ENCODE data around the gene NOTCH1. TPM values are rescaled to one million over a fixed set of nuclear protein-coding genes. Genes with fewer than 3 reads are reported as not detected.

NOTCH1 gene
- total and polyA plus RNA-seq, 2 of the 8 experiments (the other 6 are each of a cell fraction or from before 2014, with no cell fraction given), result 6.9 to 55.6 TPM

DNA sequence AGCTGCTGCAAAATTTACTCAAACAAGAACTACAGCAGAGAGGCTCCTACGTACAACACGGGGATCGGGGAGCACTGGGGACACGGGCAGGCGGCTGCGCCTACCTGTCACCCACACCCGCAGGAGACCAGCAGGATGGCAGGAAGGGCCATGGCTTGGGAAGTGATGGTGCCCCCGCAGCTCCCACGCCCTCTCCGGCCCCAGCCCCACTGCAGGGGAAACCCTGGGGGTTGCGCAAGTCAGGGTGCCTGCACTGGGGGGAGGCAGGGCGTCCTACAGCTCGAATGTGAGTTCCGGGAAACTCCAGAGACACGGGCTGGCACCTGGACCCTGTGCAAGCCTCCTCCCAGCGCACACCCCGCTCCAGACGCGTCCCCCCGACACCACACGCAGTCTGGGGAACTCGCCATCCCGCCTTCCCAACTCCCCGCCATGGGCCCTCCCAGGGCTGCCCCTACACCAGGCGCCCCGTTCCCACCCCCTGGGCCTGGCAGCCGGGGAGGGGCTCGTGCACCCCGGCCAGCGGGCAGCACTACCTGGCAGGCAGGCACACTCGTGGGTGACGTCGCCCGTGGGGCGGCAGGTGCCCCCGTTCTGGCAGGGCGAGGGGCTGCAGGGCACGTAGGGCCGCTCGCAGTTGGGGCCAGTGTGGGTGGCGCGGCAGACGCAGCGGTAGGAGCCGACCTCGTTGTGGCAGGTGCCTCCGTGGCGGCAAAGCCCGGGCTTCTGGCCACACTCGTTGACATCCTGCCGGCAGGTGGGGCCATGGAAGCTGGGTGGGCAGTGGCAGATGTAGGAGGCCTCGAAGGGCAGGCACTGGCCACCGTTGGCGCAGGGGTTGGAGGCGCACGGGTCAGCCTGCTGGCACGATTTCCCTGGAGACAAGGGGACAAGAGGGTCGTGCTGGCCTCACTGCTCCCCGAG is 23.3 kb downstream of the NOTCH1 start:
- Histone ChIP-seq H3K4me2 (ENCODE audit: insufficient read depth in 1 of 2, low read depth in 2 of 2, low read length in 2 of 2) (no peak overlapping the region), H3K9me3 (ENCODE audit: insufficient read depth in 2 of 2, low read depth in 1 of 2, low read length in 1 of 2) (no peaks in the 10 kb centered on the region; a peak in 1 of 4 replicates), H3K9ac (replicated peaks in 1 of 4; ENCODE audit: extremely low read depth in 1 of 4, low read depth in 3 of 4, low read length in 3 of 4) (no peak overlapping the region), H2AK5ac (ENCODE audit: low read depth, low read length) (no peak overlapping the region), H3K23ac (ENCODE audit: insufficient read length) (no peak overlapping the region), H3K14ac (ENCODE audit: insufficient read length) (no peak overlapping the region), H2BK20ac (ENCODE audit: low read length) (no peak overlapping the region), H2BK5ac (ENCODE audit: low read depth, low read length) (no peak overlapping the region; the same call in 1 of the 2 replicates), H2BK120ac (replicated peaks; ENCODE audit: low read depth, low read length) (no peak overlapping the region), H4K8ac (ENCODE audit: extremely low read depth, insufficient read depth, low read length) (no peak overlapping the region), H3K79me2 (ENCODE audit: control insufficient read depth in 1 of 2, insufficient read depth in 2 of 2, low read length in 2 of 2) (peaks cover 0 to 28% of the 10 kb centered on the region in 2 experiments; a peak in 3 of 4 replicates), H3K23me2 (ENCODE audit: low read depth, low read length) (no peaks in the 10 kb centered on the region), H3K27ac (ENCODE audit: low read depth, low read length) (no peak overlapping the region), H3K56ac (replicated peaks; ENCODE audit: insufficient read length, low read depth, low read length) (no peak overlapping the region), H4K91ac (replicated peaks; ENCODE audit: insufficient read length, low read length) (no peak overlapping the region), H3K18ac (ENCODE audit: extremely low read depth, low read length) (no peak overlapping the region), H3K4me3 (ENCODE audit: extremely low read depth in 1 of 4, insufficient read depth in 2 of 4, low read depth in 3 of 4, low read length in 4 of 4) (no peak overlapping the region), H2BK15ac (ENCODE audit: low read length) (no peak overlapping the region), H4K5ac (ENCODE audit: insufficient read length, low read depth, low read length) (no peak overlapping the region), H2AFZ (ENCODE audit: low read length) (no peak overlapping the region), H3K4ac (replicated peaks; ENCODE audit: insufficient read length, low read depth, low read length) (no peak overlapping the region), H4K20me1 (replicated peaks in 1 of 2; ENCODE audit: control insufficient read depth in 1 of 2, insufficient read depth in 2 of 2, low read length in 2 of 2) (peaks cover 2 to 31% of the 10 kb centered on the region in 2 experiments), H3K27me3 (replicated peaks in 1 of 4; ENCODE audit: control insufficient read depth in 3 of 4, extremely low read depth in 1 of 4, insufficient read depth in 3 of 4, low read length in 3 of 4) (no peaks in the 10 kb centered on the region), H2BK12ac (ENCODE audit: low read depth, low read length) (no peak overlapping the region), H3K79me1 (ENCODE audit: low read depth, low read length) (peaks cover 12% of the 10 kb centered on the region), H3K4me1 (replicated peaks in 1 of 4; ENCODE audit: control insufficient read depth in 3 of 4, insufficient read depth in 4 of 4, low read length in 3 of 4) (peaks cover 0 to 6% (median 3%) of the 10 kb centered on the region in 4 experiments; a peak in 5 of 7 replicates), H3K36me3 (ENCODE audit: control insufficient read depth in 2 of 4, insufficient read depth in 4 of 4, low read length in 3 of 4) (peaks cover 3 to 35% (median 7%) of the 10 kb centered on the region in 4 experiments; a peak in 5 of 8 replicates)
- ChIA-PET POLR2A (ENCODE audit: partially characterized antibody) (interaction anchor here (1.2 kb wide), 1 partner anchor 9 kb away, joined by 4 read pairs; no protein-coding TSS in a partner anchor), CTCF (ENCODE audit: partially characterized antibody) (interaction anchor here (1.2 to 3.1 kb wide), 7 partner anchors 34 to 181 kb away, joined by 3 to 25 read pairs (median 6); no protein-coding TSS in a partner anchor)
- DNase-seq (ENCODE audit: low read depth in 1 of 2, low spot score in 2 of 2) (no peak), FAIRE-seq (no peak)
- WGBS, 2 experiments (ENCODE audit: extremely low coverage in 1 of 2, insufficient coverage in 1 of 2, insufficient read length in 1 of 2, insufficient replicate concordance in 2 of 2, low coverage in 1 of 2, low lambda C conversion rate in 2 of 2, missing lambda C conversion rate in 1 of 2), result 98% methylated on average over 44 of the region's 59 CpGs; no CpG with 5 or more reads in 1 of the 2 experiments
- TF ChIP-seq KDM5A (IDR thresholded peaks at IDR 0.05; ENCODE audit: low read length), result no peak
- no peak for TF ChIP-seq RFX5 (IDR thresholded peaks at IDR 0.05; ENCODE audit: borderline replicate concordance, low read depth, low read length)
- no peak for TF ChIP-seq SP2 (IDR thresholded peaks at IDR 0.05; ENCODE audit: low read length)
- TF ChIP-seq RNF2 (IDR thresholded peaks at IDR 0.05; ENCODE audit: borderline replicate concordance, low read depth, low read length, missing control alignments, poor library complexity, severe bottlenecking), result no peak
- TF ChIP-seq FOSL1 (IDR thresholded peaks at IDR 0.05; ENCODE audit: insufficient read depth, low read depth, low read length), result no peak
- TF ChIP-seq, protein P1, sequence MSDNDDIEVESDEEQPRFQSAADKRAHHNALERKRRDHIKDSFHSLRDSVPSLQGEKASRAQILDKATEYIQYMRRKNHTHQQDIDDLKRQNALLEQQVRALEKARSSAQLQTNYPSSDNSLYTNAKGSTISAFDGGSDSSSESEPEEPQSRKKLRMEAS (IDR thresholded peaks at IDR 0.05), result no peak
- TF ChIP-seq TEAD4 (IDR thresholded peaks at IDR 0.05; ENCODE audit: low read depth, low read length), result no peak
- TF ChIP-seq KDM4A (IDR thresholded peaks at IDR 0.05; ENCODE audit: low read depth, low read length, severe bottlenecking), result no peak
- no peak for TF ChIP-seq MAFK (IDR thresholded peaks at IDR 0.05; ENCODE audit: low read depth, low read length)
- no peak for TF ChIP-seq BCL11A (IDR thresholded peaks at IDR 0.05; ENCODE audit: low read depth in 2 of 2, low read length in 2 of 2)
- TF ChIP-seq RBBP5 (IDR thresholded peaks at IDR 0.05; ENCODE audit: borderline replicate concordance, low read depth, low read length), result no peak
